ENCODE results near the gene BRD1.

BRD1 gene

GRCh38 chr22:49749227-49749626 is 78.4 kb downstream of the BRD1 start:
- TF ChIP-seq SPI1 (IDR thresholded peaks at IDR 0.05; ENCODE audit: low read depth, low read length) (no peak), POLR2AphosphoS5 (IDR thresholded peaks at IDR 0.05; ENCODE audit: low read depth, low read length) (no peak), PAX5 (IDR thresholded peaks at IDR 0.05; ENCODE audit: insufficient read depth, low read length, severe bottlenecking) (no peak), POLR2A (IDR thresholded peaks at IDR 0.05; ENCODE audit: low read depth, low read length) (no peak), POU2F2 (IDR thresholded peaks at IDR 0.05; ENCODE audit: low read depth, low read length) (no peak), TAF1 (IDR thresholded peaks at IDR 0.05; ENCODE audit: low read depth, low read length) (no peak)
- DNase-seq (ENCODE audit: insufficient read length, low spot score): no peak
- no peak for FAIRE-seq

GRCh38 chr22:49748514-49748913 is 79.2 kb downstream of the BRD1 start:
- no peak for FAIRE-seq

GRCh38 chr22:49747716-49748115 is 80.0 kb downstream of the BRD1 start:
- no peak for FAIRE-seq
- DNase-seq (ENCODE audit: insufficient read length, low spot score): no peak
- no peak for TF ChIP-seq POU2F2 (IDR thresholded peaks at IDR 0.05; ENCODE audit: low read depth, low read length)
- no peak for TF ChIP-seq SPI1 (IDR thresholded peaks at IDR 0.05; ENCODE audit: low read depth, low read length)
- TF ChIP-seq PAX5 (IDR thresholded peaks at IDR 0.05; ENCODE audit: insufficient read depth, low read length, severe bottlenecking): no peak
- TF ChIP-seq TAF1 (IDR thresholded peaks at IDR 0.05; ENCODE audit: low read depth, low read length): no peak
- no peak for TF ChIP-seq POLR2AphosphoS5 (IDR thresholded peaks at IDR 0.05; ENCODE audit: low read depth, low read length)
- no peak for TF ChIP-seq POLR2A (IDR thresholded peaks at IDR 0.05; ENCODE audit: low read depth, low read length)

More at GRCh38 chr22:49748514-49748913, 79.2 kb downstream of the BRD1 start:
- no peak for DNase-seq (ENCODE audit: insufficient read length, low spot score)
- TF ChIP-seq POLR2A (IDR thresholded peaks at IDR 0.05; ENCODE audit: low read depth, low read length): no peak
- TF ChIP-seq PAX5 (IDR thresholded peaks at IDR 0.05; ENCODE audit: insufficient read depth, low read length, severe bottlenecking): no peak
- TF ChIP-seq POLR2AphosphoS5 (IDR thresholded peaks at IDR 0.05; ENCODE audit: low read depth, low read length): no peak
- no peak for TF ChIP-seq TAF1 (IDR thresholded peaks at IDR 0.05; ENCODE audit: low read depth, low read length)
- no peak for TF ChIP-seq POU2F2 (IDR thresholded peaks at IDR 0.05; ENCODE audit: low read depth, low read length)
- TF ChIP-seq SPI1 (IDR thresholded peaks at IDR 0.05; ENCODE audit: low read depth, low read length): no peak

DNA sequence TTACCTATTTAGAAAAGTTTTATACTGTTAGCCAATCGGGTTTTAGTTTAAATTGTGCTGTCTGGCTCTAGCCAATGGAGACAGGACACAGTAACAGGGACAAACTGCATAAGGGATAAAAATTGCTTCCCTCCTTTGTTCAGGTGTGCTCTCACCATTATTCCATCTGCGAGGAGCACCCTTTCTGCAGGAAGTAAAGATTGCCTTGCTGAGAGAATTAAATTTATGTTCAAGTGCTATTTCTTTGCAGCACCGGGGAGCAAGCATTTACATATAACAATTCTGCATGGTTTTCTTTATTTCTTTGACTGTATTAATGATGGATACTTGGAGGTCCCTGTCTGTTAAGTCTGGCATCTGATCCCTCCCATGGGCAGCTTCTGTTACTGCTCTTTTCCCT is 80.5 kb downstream of the BRD1 start:
- no peak for FAIRE-seq
- DNase-seq (ENCODE audit: insufficient read length, low spot score): no peak
- TF ChIP-seq SPI1 (IDR thresholded peaks at IDR 0.05; ENCODE audit: low read depth, low read length) (no peak), TAF1 (IDR thresholded peaks at IDR 0.05; ENCODE audit: low read depth, low read length) (no peak), POU2F2 (IDR thresholded peaks at IDR 0.05; ENCODE audit: low read depth, low read length) (no peak), PAX5 (IDR thresholded peaks at IDR 0.05; ENCODE audit: insufficient read depth, low read length, severe bottlenecking) (no peak), POLR2A (IDR thresholded peaks at IDR 0.05; ENCODE audit: low read depth, low read length) (no peak), POLR2AphosphoS5 (IDR thresholded peaks at IDR 0.05; ENCODE audit: low read depth, low read length) (no peak)

DNA sequence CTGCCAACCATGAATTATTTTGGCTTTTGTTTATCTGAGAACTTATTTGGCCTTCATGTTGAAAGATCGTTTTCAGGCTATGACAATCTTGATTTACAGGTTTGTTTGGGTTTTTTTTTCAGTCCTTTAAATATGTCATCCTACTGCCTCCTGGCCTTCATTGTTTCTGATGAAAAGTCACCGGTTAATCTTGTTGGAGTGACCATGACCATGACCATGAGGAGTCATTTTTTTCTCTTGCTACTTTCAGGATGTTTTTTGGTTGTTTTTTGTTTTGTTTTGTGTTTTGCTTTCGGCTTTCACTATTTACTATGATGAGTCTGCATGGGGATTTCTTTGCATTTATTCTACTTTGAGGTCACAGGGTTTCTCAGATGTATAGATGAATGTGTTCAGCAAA is 81.6 kb downstream of the BRD1 start:
- DNase-seq (ENCODE audit: insufficient read length, low spot score): no peak
- FAIRE-seq: no peak
- TF ChIP-seq POLR2A (IDR thresholded peaks at IDR 0.05; ENCODE audit: low read depth, low read length) (no peak), SPI1 (IDR thresholded peaks at IDR 0.05; ENCODE audit: low read depth, low read length) (no peak), POU2F2 (IDR thresholded peaks at IDR 0.05; ENCODE audit: low read depth, low read length) (no peak)

GRCh38 chr22:49740242-49740641 is 87.4 kb downstream of the BRD1 start:
- DNase-seq (ENCODE audit: insufficient read length, low spot score) (no peak), FAIRE-seq (no peak)
- no peak for TF ChIP-seq POU2F2 (IDR thresholded peaks at IDR 0.05; ENCODE audit: low read depth, low read length)
- TF ChIP-seq SPI1 (IDR thresholded peaks at IDR 0.05; ENCODE audit: low read depth, low read length): no peak
- TF ChIP-seq POLR2AphosphoS5 (IDR thresholded peaks at IDR 0.05; ENCODE audit: low read depth, low read length): no peak
- no peak for TF ChIP-seq TAF1 (IDR thresholded peaks at IDR 0.05; ENCODE audit: low read depth, low read length)
- TF ChIP-seq POLR2A (IDR thresholded peaks at IDR 0.05; ENCODE audit: low read depth, low read length): no peak
- TF ChIP-seq PAX5 (IDR thresholded peaks at IDR 0.05; ENCODE audit: insufficient read depth, low read length, severe bottlenecking): no peak

GRCh38 chr22:49739138-49739537 is 88.5 kb downstream of the BRD1 start:
- TF ChIP-seq POLR2AphosphoS5 (IDR thresholded peaks at IDR 0.05; ENCODE audit: low read depth, low read length) (no peak), SPI1 (IDR thresholded peaks at IDR 0.05; ENCODE audit: low read depth, low read length) (no peak)
- no peak for FAIRE-seq
- no peak for DNase-seq (ENCODE audit: insufficient read length, low spot score)

GRCh38 chr22:49738566-49738965 is 89.1 kb downstream of the BRD1 start:
- no peak for DNase-seq (ENCODE audit: insufficient read length, low spot score)
- TF ChIP-seq POLR2AphosphoS5 (IDR thresholded peaks at IDR 0.05; ENCODE audit: low read depth, low read length) (no peak), POLR2A (IDR thresholded peaks at IDR 0.05; ENCODE audit: low read depth, low read length) (no peak), POU2F2 (IDR thresholded peaks at IDR 0.05; ENCODE audit: low read depth, low read length) (no peak), TAF1 (IDR thresholded peaks at IDR 0.05; ENCODE audit: low read depth, low read length) (no peak), SPI1 (IDR thresholded peaks at IDR 0.05; ENCODE audit: low read depth, low read length) (no peak), PAX5 (IDR thresholded peaks at IDR 0.05; ENCODE audit: insufficient read depth, low read length, severe bottlenecking) (no peak)
- no peak for FAIRE-seq

- TF ChIP-seq POLR2A (IDR thresholded peaks at IDR 0.05; ENCODE audit: low read depth, low read length) (no peak), TAF1 (IDR thresholded peaks at IDR 0.05; ENCODE audit: low read depth, low read length) (no peak), POU2F2 (IDR thresholded peaks at IDR 0.05; ENCODE audit: low read depth, low read length) (no peak), PAX5 (IDR thresholded peaks at IDR 0.05; ENCODE audit: insufficient read depth, low read length, severe bottlenecking) (no peak), SPI1 (IDR thresholded peaks at IDR 0.05; ENCODE audit: low read depth, low read length) (no peak), POLR2AphosphoS5 (IDR thresholded peaks at IDR 0.05; ENCODE audit: low read depth, low read length) (no peak)
- DNase-seq (ENCODE audit: insufficient read length, low spot score): no peak
- FAIRE-seq: no peak
Observed at GRCh38 chr22:49738006-49738405, 89.7 kb downstream of the BRD1 start.

- DNase-seq (ENCODE audit: insufficient read length, low spot score) (no peak), FAIRE-seq (no peak)
- TF ChIP-seq TAF1 (IDR thresholded peaks at IDR 0.05; ENCODE audit: low read depth, low read length) (no peak), POU2F2 (IDR thresholded peaks at IDR 0.05; ENCODE audit: low read depth, low read length) (no peak), SPI1 (IDR thresholded peaks at IDR 0.05; ENCODE audit: low read depth, low read length) (no peak), POLR2AphosphoS5 (IDR thresholded peaks at IDR 0.05; ENCODE audit: low read depth, low read length) (no peak), PAX5 (IDR thresholded peaks at IDR 0.05; ENCODE audit: insufficient read depth, low read length, severe bottlenecking) (no peak), POLR2A (IDR thresholded peaks at IDR 0.05; ENCODE audit: low read depth, low read length) (no peak)
Observed at GRCh38 chr22:49737101-49737551, 90.5 kb downstream of the BRD1 start.
